ENCODE data around the gene GOLGA8N.
"Not testable (repeated sequence)": the region's sequence is repeated elsewhere in the genome, so short reads cannot be mapped to it uniquely, and the experiment has no call there.

DNA sequence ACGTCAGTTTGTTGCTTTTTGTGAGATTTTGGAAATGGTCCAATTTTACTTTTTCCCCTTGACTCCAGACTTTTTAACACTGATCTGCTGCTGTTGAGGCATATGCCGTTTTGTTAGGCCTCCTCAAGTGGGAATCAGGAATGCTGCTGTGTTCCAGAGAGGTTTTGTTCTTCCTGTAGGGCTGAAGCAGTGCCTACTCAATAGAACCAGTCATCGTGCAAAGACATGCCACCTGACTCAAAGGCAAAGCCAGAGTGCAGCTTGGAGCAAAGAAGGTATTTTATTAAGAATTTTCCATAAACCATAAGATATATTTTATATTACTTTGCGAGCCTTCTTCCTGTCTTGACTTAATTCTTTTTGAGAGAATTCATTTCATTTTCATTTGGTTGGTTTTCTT lies 7.4 kb upstream of the GOLGA8N start:
- not testable (repeated sequence) for TF ChIP-seq POLR2A (IDR thresholded peaks at IDR 0.05)
- TF ChIP-seq, protein P1, sequence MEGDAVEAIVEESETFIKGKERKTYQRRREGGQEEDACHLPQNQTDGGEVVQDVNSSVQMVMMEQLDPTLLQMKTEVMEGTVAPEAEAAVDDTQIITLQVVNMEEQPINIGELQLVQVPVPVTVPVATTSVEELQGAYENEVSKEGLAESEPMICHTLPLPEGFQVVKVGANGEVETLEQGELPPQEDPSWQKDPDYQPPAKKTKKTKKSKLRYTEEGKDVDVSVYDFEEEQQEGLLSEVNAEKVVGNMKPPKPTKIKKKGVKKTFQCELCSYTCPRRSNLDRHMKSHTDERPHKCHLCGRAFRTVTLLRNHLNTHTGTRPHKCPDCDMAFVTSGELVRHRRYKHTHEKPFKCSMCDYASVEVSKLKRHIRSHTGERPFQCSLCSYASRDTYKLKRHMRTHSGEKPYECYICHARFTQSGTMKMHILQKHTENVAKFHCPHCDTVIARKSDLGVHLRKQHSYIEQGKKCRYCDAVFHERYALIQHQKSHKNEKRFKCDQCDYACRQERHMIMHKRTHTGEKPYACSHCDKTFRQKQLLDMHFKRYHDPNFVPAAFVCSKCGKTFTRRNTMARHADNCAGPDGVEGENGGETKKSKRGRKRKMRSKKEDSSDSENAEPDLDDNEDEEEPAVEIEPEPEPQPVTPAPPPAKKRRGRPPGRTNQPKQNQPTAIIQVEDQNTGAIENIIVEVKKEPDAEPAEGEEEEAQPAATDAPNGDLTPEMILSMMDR (IDR thresholded peaks at IDR 0.05), result not testable (repeated sequence)
